OCI-LY3 (cell line): ENCODE results near the gene OLA1.

Experiments used
- CTCF ChIP-seq: fragments of 200-600, 300-600 bp; sonication (generic); IDR thresholded peaks from 2 replicates; pipeline ENCODE4 v1.5.1; 2014; ENCODE audit warnings: antibody characterized with exemption, low read length, low read depth
- EZH2phosphoT487 ChIP-seq: fragments of 200-600 bp; shearing (Covaris generic); IDR thresholded peaks from 2 replicates; pipeline ENCODE4 v1.6.1; 2018; ENCODE audit warnings: antibody characterized with exemption, mixed run types, low read depth

GRCh38 chr2:174219321-174219720 is 29.0 kb downstream of the OLA1 start:
- TF ChIP-seq CTCF (no peak), EZH2phosphoT487 (no peak)
